Liver (tissue), 3 donors: Measurements from ENCODE around the gene METTL6.

ENCODE experiments used
- EGR1 ChIP-seq, 2 donors: IDR thresholded peaks; 2 replicates each; pipeline ENCODE4 v1.6.1; 2016 to 2018; ENCODE audit warnings: antibody characterized with exemption in 2 of 2, low read depth in 2 of 2
- FOXA1 ChIP-seq: IDR thresholded peaks from 2 replicates; pipeline ENCODE4 v1.6.1; 2016; ENCODE audit warnings: antibody characterized with exemption
- GABPA ChIP-seq, 2 donors: IDR thresholded peaks in 1 of 2; conservative IDR thresholded peaks in 1 of 2; 2 replicates each; pipeline ENCODE4 v1.6.1; 2016; ENCODE audit warnings: antibody characterized with exemption in 2 of 2, mild to moderate bottlenecking in 1 of 2, moderate library complexity in 1 of 2
- HNF4G ChIP-seq: IDR thresholded peaks from 2 replicates; pipeline ENCODE4 v1.6.1; 2016; ENCODE audit warnings: antibody characterized with exemption
- JUND ChIP-seq, 2 donors: IDR thresholded peaks; 2 replicates each; pipeline ENCODE4 v1.6.1; 2016; ENCODE audit warnings: antibody characterized with exemption in 2 of 2
- RAD21 ChIP-seq, 2 donors: IDR thresholded peaks; 2 replicates each; pipeline ENCODE4 v1.6.1; 2016; ENCODE audit warnings: antibody characterized with exemption in 2 of 2, mild to moderate bottlenecking in 2 of 2
- REST ChIP-seq: IDR thresholded peaks from 2 replicates; pipeline ENCODE4 v1.6.1; 2016; ENCODE audit warnings: antibody characterized with exemption, mild to moderate bottlenecking
- SP1 ChIP-seq: IDR thresholded peaks from 2 replicates; pipeline ENCODE4 v1.6.1; 2018; ENCODE audit warnings: antibody characterized with exemption, mild to moderate bottlenecking
- TAF1 ChIP-seq: conservative IDR thresholded peaks from 2 replicates; pipeline ENCODE4 v1.6.1; 2016; ENCODE audit warnings: antibody characterized with exemption, mild to moderate bottlenecking
- YY1 ChIP-seq: IDR thresholded peaks from 2 replicates; pipeline ENCODE4 v1.6.1; 2016; ENCODE audit warnings: antibody characterized with exemption, mild to moderate bottlenecking
- ZBTB33 ChIP-seq: IDR thresholded peaks from 2 replicates; pipeline ENCODE4 v1.6.1; 2016; ENCODE audit warnings: antibody characterized with exemption
- TF ChIP-seq, protein P1 (sequence below): fragments of 150-350 bp; IDR thresholded peaks from 2 replicates; pipeline ENCODE4 v1.5.1; 2017; ENCODE audit warnings: improper control_type of control experiment, low read depth, low read length; ENCODE audit not compliant: missing input control
- TF ChIP-seq, protein P2 (sequence below): IDR thresholded peaks from 2 replicates; pipeline ENCODE4 v1.6.1; 2016; ENCODE audit warnings: antibody characterized with exemption
- TF ChIP-seq, protein P3 (sequence below): IDR thresholded peaks from 2 replicates; pipeline ENCODE4 v1.6.1; 2016; ENCODE audit warnings: antibody characterized with exemption
- donor health status: healthy.
- donor health status: healthy.

- TF ChIP-seq, protein P1, sequence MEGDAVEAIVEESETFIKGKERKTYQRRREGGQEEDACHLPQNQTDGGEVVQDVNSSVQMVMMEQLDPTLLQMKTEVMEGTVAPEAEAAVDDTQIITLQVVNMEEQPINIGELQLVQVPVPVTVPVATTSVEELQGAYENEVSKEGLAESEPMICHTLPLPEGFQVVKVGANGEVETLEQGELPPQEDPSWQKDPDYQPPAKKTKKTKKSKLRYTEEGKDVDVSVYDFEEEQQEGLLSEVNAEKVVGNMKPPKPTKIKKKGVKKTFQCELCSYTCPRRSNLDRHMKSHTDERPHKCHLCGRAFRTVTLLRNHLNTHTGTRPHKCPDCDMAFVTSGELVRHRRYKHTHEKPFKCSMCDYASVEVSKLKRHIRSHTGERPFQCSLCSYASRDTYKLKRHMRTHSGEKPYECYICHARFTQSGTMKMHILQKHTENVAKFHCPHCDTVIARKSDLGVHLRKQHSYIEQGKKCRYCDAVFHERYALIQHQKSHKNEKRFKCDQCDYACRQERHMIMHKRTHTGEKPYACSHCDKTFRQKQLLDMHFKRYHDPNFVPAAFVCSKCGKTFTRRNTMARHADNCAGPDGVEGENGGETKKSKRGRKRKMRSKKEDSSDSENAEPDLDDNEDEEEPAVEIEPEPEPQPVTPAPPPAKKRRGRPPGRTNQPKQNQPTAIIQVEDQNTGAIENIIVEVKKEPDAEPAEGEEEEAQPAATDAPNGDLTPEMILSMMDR: no peak
- TF ChIP-seq GABPA (IDR thresholded peaks at IDR 0.05 in 1 of 2, conservative IDR thresholded peaks at IDR 0.05 in 1 of 2) (no peak), SP1 (no peak), JUND (IDR thresholded peaks at IDR 0.05) (no peak), YY1 (no peak), REST (no peak), FOXA1 (no peak), ZBTB33 (no peak), EGR1 (IDR thresholded peaks at IDR 0.05; ENCODE audit: low read depth in 2 of 2) (no peak), RAD21 (IDR thresholded peaks at IDR 0.05) (no peak), TAF1 (no peak), HNF4G (no peak)
- TF ChIP-seq, protein P2, sequence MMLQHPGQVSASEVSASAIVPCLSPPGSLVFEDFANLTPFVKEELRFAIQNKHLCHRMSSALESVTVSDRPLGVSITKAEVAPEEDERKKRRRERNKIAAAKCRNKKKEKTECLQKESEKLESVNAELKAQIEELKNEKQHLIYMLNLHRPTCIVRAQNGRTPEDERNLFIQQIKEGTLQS: no peak
- TF ChIP-seq, protein P3, sequence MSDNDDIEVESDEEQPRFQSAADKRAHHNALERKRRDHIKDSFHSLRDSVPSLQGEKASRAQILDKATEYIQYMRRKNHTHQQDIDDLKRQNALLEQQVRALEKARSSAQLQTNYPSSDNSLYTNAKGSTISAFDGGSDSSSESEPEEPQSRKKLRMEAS: no peak
Observed at GRCh38 chr3:15360788-15361493, 66.4 kb downstream of the METTL6 start.
